GM21737 (cell line): ENCODE measurements around the gene GRIN2C.
"Not testable (repeated sequence)": the region's sequence is repeated elsewhere in the genome, so short reads cannot be mapped to it uniquely, and the experiment has no call there.

ENCODE experiments used
- ATAC-seq: cut with Tn5 transposase; IDR thresholded peaks from one replicate; pipeline ENCODE4 v1.9.1; 2021; ENCODE audit warnings: mild to moderate bottlenecking, moderate library complexity; ENCODE audit not compliant: unreplicated experiment

The GRIN2C gene

DNA sequence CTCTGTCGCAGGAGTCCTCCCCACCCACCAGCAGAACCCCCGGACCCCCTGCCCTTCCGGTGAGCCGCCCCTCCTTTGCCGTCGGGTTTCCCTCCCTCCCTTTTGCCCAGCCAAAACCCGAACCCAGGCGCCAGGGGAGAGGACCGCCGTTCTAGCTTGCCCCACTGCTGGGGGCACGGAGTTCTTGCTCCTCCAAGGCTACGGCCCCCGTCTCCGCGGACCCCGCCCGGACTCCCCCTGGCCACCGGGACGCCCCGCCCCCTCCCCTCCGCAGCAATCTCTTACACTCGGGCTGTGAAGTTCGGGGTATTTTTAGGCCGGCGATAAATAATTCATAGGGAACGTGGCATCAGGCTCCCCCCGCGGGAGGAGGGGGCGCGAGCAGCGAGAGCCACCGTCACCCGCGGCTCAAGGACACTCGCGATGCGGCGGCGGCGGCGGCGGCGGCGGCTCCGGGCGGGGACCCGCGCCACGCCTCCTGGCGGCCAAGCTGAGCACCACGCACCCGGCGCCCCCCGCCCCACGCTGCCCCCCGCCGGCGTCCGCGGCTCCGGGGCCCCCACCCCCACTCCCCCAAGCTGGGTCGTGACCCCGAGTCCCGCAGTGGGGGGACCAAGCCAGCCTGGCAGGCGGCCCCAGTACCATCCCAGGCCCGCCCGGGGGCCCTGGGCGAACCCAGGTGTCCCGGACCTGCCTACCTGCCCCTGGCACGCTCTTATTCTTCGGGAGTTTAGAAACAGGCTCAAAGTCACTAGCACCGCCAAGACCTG lies at the start of gene GRIN2C:
Gene GRIN2C, minus strand, starts transcription at position 427 of the 770 bp plus-strand sequence. CDS start 4,793 bp downstream, outside the sequence.
- no peak for ATAC-seq

GRCh38 chr17:74909097-74909496 lies 49.4 kb upstream of the GRIN2C start:
- ATAC-seq, result not testable (repeated sequence)

- no peak for ATAC-seq
Measured at GRCh38 chr17:74907012-74907411, 47.3 kb upstream of the GRIN2C start.

- ATAC-seq, result not testable (repeated sequence)
Measured at GRCh38 chr17:74906214-74906793, 46.6 kb upstream of the GRIN2C start.

GRCh38 chr17:74904687-74905409 lies 45.2 kb upstream of the GRIN2C start:
- no peak for ATAC-seq

- no peak for ATAC-seq
Measured at GRCh38 chr17:74903671-74904070, 44.0 kb upstream of the GRIN2C start.

DNA sequence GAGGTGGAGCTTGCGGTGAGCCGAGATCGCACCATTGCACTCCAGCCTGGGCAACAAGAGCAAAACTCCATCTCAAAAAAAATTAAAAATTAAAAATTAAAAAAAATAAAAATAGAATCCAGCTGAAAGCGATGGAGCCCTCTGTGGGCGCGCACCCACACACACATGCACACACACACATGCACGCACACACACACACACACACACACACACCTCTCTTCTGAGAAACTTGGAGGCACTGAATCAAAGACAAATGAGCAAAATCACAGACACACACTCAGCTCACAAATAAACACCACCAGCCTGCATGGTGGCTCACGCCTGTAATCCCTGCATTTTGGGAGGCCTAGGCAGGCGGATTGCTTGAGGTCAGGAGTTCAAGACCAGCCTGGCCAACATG lies 43.3 kb upstream of the GRIN2C start:
- no peak for ATAC-seq

DNA sequence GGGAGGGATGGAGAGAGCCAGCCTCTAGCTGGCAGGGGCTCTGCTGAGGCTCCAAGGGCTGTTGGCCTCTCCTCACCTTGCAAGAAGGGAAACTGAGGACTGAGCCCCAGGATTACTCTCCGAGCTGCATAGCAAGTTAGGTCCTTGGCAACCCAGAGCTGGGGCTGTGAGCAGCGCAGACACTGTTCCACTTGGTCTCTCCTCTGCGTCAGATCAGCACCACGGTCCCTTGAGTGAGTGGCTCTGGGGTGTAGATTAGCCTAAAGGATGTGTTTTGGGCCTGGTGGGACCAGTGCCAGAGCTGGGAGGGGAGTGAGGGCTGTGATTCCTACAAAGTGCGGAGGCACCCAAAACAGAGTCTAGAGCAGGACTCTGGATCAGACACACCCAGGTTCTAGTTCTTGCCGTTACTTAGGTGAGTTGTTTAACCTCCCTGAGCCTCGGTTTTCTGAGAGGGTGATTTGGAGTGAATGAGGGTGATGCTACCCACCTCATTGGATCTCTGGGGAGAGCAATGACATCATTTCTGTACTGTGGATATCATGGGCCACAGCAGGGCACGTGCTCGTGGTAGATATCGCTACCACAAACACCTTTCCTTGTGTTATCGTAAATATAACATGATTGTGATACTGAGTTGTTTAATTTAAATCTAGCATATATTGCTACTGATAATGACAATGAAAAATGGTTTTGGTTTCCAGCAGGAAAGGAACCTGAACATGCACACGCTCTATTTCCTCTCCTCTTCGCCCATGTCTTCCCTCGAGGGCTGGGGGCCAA lies 41.9 kb upstream of the GRIN2C start:
- no peak for ATAC-seq

- ATAC-seq, result no peak
Measured at GRCh38 chr17:74900208-74900607, 40.5 kb upstream of the GRIN2C start.

DNA sequence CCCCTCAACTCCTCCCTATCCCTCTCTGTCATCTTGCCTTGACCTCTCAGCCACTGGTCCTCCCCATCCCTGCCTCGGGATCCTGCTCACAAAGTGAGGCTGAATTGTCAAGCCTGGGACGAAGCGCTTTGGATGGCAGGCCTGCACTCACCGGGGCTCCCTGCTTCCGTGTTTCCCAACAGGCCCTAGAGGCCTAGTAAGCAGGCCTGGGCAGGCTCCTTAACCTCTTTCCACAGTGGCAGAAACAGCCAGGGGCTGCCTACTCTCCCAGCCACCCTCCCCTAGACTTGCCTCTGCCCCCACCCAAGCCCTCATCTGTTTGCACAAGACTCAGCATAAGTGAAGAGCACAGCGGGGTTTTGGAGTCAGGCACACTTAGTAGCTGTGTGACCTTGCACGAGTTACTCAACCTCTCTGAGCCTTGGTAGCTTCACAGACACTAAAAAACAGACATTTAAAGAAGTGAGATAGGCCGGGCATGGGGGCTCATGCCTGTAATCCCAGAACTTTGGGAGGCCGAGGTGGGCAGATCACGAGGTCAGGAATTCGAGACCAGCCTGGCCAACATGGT lies 38.8 kb upstream of the GRIN2C start:
- no peak for ATAC-seq

GRCh38 chr17:74893936-74894671 lies 34.4 kb upstream of the GRIN2C start:
- no peak for ATAC-seq

DNA sequence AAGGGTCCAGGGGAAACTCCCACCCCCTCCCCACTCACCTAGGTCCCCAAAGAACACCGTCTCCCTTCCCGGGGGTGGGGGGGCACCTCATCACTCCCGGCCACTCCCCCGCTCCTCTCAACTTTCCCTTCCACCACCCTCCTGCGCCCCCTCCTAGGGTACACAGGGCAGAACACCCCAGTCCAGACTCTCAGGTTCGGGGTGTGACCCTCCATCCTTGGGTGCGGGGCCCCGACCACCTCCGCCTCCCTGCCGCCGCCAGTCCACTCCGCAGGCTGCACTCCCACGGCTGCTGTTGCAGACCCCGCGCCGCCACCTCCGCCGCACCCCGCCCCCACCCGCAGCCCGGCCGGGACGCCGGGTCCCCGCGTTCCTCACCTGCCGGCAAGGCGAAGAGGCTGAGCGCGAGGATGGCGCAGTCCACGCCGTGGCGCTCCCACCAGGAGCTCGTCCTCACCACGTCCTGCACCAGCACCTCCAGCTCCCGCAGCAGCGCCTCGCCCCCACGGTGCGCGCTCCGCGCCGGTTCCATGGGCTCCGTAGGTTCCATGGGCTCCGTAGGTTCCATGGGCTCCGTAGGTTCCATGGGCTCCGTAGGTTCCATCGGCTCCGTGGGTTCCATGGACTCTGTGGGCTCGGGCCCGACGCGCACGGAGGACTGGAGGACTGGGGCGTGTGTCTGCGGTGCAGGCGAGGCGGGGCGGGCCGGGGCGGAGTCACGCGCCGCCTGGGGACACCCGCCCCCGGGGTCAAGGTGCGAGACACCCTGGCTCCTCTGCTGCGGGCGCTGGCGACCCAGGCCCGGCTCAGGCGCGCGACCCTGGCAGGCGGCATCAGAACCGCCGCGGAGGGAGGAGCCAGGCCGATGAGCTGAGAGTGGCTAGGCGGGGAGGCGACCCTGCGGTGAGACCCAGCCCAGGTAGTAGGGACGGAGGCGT lies 33.6 kb upstream of the GRIN2C start, which contains the start of gene FADS6:
Gene FADS6, minus strand, starts transcription at position 660 of the 938 bp plus-strand sequence. Its CDS starts 38 bp downstream, at position 622.
- no peak for ATAC-seq

DNA sequence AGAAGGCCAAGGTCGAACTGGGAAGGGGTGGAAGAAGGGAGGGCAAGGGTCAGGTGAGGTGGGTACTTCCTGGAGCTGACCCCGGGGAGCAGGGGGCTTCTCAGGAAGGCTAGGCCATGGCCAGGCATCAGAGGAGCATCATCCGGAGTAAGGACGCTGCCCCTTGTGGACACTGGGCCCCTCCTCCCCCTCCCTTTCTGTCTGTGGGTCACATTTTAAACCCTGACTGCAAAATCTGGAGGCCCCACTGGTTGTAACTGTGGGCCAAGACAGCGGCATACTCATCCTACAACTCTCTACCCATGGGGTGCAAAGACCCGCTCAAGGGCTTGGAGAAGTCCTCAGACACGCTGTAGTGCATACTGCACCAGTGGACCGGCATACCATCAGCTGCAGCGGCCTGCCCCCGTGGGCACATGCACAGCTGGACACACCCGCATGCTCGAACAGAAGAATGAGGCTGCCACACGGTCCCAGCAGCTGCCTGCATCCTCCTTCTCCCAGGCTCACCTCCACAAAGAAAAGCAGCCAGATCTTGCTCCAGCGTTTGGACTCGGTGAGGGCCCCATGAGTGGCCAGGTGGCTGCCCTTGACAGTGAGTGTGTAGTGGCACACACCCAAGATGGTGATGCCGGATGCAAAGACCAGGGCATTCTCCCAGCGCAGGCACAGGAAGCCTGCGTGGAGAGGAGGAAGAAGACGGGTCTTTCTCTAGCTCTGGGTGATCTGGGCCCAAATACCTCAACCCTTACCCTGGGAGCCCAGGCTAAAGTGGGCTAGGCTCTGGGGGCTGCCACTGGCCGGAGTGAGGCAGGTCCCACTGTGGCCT lies 32.5 kb upstream of the GRIN2C start:
- ATAC-seq, result no peak

GRCh38 chr17:74890554-74890953 lies 30.9 kb upstream of the GRIN2C start:
- ATAC-seq, result no peak

DNA sequence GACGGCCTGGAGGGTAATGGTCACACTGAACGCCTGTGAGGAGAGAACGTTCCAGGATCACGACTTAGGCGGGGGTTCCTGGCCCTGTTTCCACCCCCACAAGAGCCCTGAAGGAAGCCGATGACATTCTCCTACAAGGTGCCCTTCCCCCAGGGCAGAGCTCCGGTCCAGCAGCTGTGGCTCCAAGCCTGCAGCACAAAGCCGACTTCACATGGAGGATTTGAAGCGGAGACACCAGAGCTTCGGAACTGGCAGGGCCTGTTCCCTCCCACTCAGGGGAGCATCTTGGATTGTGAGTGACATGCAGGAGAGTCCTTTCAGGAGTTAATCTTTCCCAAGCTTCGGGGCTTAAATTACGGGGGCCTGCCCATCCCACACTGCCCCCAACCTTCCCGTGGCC lies 28.8 kb upstream of the GRIN2C start:
- ATAC-seq, result no peak

- ATAC-seq, result no peak
Measured at GRCh38 chr17:74883241-74883745, 23.6 kb upstream of the GRIN2C start.

GRCh38 chr17:74882517-74883240 lies 23.0 kb upstream of the GRIN2C start:
- no peak for ATAC-seq
